DOHH2 (cell line): ENCODE results near the gene ADAM11.
"Not testable (repeated sequence)": the region's sequence is repeated elsewhere in the genome, so short reads cannot be mapped to it uniquely, and the experiment has no call there.

ENCODE experiments used
- H3F3A ChIP-seq: fragments of 200-600 bp; sonication (generic), shearing (Covaris generic); 2 replicates; pipeline ENCODE4 v1.6.0; 2016; ENCODE audit warnings: antibody characterized with exemption, mild to moderate bottlenecking; ENCODE audit not compliant: control insufficient read depth, insufficient read depth
- H3K27ac ChIP-seq: fragments of 200-600 bp; sonication (generic); 2 replicates; pipeline ENCODE4 v1.5.1; 2014; ENCODE audit warnings: low read depth, mild to moderate bottlenecking, low read length, moderate library complexity
- H3K27me3 ChIP-seq: fragments of 200-600 bp; sonication (generic); 2 replicates; pipeline ENCODE4 v1.6.1; 2014; ENCODE audit warnings: mild to moderate bottlenecking, low read length, mixed read lengths; ENCODE audit not compliant: control insufficient read depth
- H3K36me3 ChIP-seq: fragments of 200-600 bp; sonication (generic); 2 replicates; pipeline ENCODE4 v1.6.1; 2014; ENCODE audit warnings: mild to moderate bottlenecking, low read length, moderate library complexity, mixed read lengths; ENCODE audit not compliant: control insufficient read depth
- H3K4me1 ChIP-seq: fragments of 200-600 bp; sonication (generic); 2 replicates; pipeline ENCODE4 v1.6.1; 2014; ENCODE audit warnings: mild to moderate bottlenecking, low read length, mixed read lengths; ENCODE audit not compliant: control insufficient read depth
- H3K4me2 ChIP-seq: fragments of 200-600 bp; sonication (generic); 2 replicates; pipeline ENCODE4 v1.6.0; 2014; ENCODE audit warnings: mild to moderate bottlenecking, low read length, moderate library complexity
- H3K4me3 ChIP-seq: fragments of 200-600 bp; sonication (generic); 2 replicates; pipeline ENCODE4 v1.5.1; 2014; ENCODE audit warnings: mild to moderate bottlenecking, low read length, mixed read lengths
- H3K79me2 ChIP-seq: fragments of 200-600 bp; sonication (generic); 2 replicates; pipeline ENCODE4 v1.6.1; 2014; ENCODE audit warnings: mild to moderate bottlenecking, low read length, mixed read lengths; ENCODE audit not compliant: control insufficient read depth
- H3K9me2 ChIP-seq: fragments of 200-600 bp; sonication (generic); replicated peaks from 2 replicates; pipeline ENCODE4 v1.6.1; 2014; ENCODE audit warnings: mild to moderate bottlenecking, low read length, mixed read lengths; ENCODE audit not compliant: control insufficient read depth
- H3K9me3 ChIP-seq: fragments of 200-600 bp; sonication (generic); 2 replicates; pipeline ENCODE4 v1.6.1; 2014; ENCODE audit warnings: antibody characterized with exemption, low read length, mixed read lengths; ENCODE audit not compliant: control insufficient read depth, insufficient read depth
- H4K20me1 ChIP-seq: fragments of 200-600 bp; sonication (generic); 2 replicates; pipeline ENCODE4 v1.6.0; 2014; ENCODE audit warnings: low read depth, mild to moderate bottlenecking, antibody characterized with exemption, low read length, moderate library complexity; ENCODE audit not compliant: control insufficient read depth, insufficient read depth
- CTCF ChIP-seq: fragments of 200-600 bp; sonication (generic); IDR thresholded peaks from one replicate; pipeline ENCODE4 v1.5.1; 2014; ENCODE audit warnings: antibody characterized with exemption, mild to moderate bottlenecking, low read depth, low read length; ENCODE audit not compliant: poor library complexity, severe bottlenecking
- EZH2phosphoT487 ChIP-seq: fragments of 200-600 bp; sonication (generic); IDR thresholded peaks from 2 replicates; pipeline ENCODE4 v1.6.1; 2017; ENCODE audit warnings: borderline replicate concordance, mild to moderate bottlenecking, antibody characterized with exemption, low read length, moderate library complexity, mixed read lengths

ADAM11 gene

DNA sequence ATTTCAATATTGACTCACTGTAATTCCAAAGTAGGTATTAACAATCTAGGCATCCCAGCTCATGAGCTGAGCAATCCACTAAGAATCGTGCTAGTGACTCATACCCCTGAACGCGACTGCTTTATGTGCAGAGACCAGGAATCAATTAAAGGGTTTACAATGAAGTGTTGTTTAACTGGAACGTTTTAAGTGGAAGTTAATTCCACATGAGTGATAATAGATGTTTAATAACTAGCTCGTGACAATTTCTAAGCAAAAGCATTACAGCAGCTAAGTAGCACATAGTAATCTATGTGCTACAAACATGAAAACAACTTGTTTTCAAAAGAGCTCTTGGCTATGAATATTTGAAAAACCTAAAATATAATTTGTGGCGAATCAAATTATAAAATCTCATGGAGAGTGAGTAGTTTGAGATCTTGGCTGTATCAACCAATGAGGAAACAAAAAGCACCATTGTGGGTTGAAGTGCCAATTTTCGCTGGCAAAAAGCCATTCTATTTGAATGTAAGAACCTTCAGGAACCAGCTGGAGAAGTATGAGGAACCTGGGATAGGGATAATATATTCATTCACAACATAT, 61.9 kb downstream of the ADAM11 start:
- peaks cover 8% of the 10 kb centered on the region for H4K20me1 ChIP-seq
- no peaks in the 10 kb centered on the region for H3K9me2 ChIP-seq
- peaks cover 4% of the 10 kb centered on the region for H3K4me1 ChIP-seq
- H3K9me3 ChIP-seq = no peaks in the 10 kb centered on the region
- H3K4me2 ChIP-seq = no peak overlapping the region
- no peak overlapping the region for H3K27ac ChIP-seq
- peaks cover 25% of the 10 kb centered on the region for H3K36me3 ChIP-seq
- H3K27me3 ChIP-seq = no peaks in the 10 kb centered on the region
- peaks cover 96% of the 10 kb centered on the region for H3K79me2 ChIP-seq
- peaks cover 5% of the 10 kb centered on the region; the same call in 1 of the 2 replicates for H3F3A ChIP-seq
- H3K4me3 ChIP-seq = no peak overlapping the region
- TF ChIP-seq EZH2phosphoT487 (no peak), CTCF (no peak)

DNA sequence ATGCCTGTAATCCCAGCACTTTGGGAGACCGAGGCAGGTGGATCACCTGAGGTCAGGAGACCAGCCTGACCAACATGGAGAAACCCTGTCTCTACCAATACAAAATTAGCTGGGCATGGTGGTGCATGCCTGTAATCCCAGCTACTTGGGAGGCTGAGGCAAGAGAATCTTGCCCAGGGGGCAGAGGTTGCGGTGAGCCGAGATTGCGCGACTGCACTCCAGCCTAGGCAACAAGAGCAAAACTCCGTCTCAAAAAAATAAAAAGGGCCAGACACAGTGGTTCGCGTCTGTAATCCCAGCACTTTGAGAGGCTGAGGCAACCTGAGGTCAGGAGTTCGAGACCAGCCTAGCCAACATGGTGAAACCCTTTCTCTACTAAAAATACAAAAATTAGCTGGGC, 66.4 kb downstream of the ADAM11 start:
- not testable (repeated sequence) for H3F3A ChIP-seq, H3K4me3 ChIP-seq, H3K27me3 ChIP-seq, H3K9me3 ChIP-seq, H4K20me1 ChIP-seq, H3K9me2 ChIP-seq, H3K27ac ChIP-seq, H3K4me2 ChIP-seq
- peaks cover 31% of the 10 kb centered on the region for H3K4me1 ChIP-seq
- peaks cover 26% of the 10 kb centered on the region for H3K36me3 ChIP-seq
- H3K79me2 ChIP-seq = peaks cover 96% of the 10 kb centered on the region

DNA sequence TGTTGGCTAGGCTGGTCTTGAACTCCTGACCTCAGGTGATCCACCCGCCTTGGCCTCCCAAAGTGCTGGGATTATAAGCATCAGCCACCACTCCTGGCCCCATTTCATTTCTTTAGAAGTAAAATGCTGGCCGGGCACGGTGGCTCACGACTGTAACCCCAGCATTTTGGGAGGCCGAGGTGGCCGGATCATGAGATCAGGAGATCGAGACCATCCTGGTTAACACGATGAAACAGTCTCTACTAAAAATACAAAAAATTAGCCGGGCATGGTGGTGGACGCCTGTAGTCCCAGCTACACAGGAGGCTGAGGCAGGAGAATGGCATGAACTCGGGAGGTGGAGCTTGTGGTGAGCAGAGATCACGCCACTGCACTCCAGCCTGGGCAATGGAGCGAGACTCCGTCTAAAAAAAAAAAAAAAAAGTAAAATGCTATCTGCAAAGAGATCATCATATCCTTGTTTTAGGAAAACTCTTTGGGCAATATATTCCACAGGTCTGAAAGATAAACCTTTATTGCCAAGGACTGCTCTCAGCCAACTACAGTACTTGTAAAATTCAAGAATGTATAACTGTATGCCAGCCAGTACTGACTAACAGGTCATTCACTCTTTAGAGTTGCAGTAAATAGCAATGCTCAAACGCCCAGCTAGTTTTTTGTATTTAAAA, 67.5 kb downstream of the ADAM11 start:
- no peaks in the 10 kb centered on the region for H4K20me1 ChIP-seq
- H3K9me2 ChIP-seq = no peaks in the 10 kb centered on the region
- H3K4me2 ChIP-seq = peak overlapping the region; percentile 69
- peaks cover 8% of the 10 kb centered on the region for H3K27me3 ChIP-seq
- H3F3A ChIP-seq = peaks cover 7% of the 10 kb centered on the region
- H3K36me3 ChIP-seq = peaks cover 16% of the 10 kb centered on the region
- H3K27ac ChIP-seq = peak overlapping the region; percentile 67
- H3K4me3 ChIP-seq = peak overlapping the region; percentile 85
- H3K9me3 ChIP-seq = no peaks in the 10 kb centered on the region
- TF ChIP-seq EZH2phosphoT487 (no peak), CTCF (no peak)
- peaks cover 39% of the 10 kb centered on the region for H3K4me1 ChIP-seq
- peaks cover 85% of the 10 kb centered on the region for H3K79me2 ChIP-seq

DNA sequence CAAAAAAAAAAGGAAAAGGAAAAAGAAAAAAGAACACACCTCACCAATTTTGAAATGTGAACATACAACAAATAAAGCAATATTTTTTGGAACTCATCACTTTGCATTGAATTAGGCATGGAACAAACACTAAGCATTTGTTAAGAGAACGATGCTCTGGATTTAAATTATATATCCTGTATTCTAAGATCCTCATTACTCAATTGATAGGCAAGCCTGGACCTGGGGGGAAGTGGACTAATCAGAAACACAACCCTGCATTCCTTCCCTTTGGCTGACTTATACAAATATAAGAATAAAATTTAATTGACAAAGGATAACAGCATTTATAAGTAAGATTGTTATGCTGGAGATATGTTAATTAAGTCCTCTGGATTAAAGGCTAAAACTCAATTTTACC, 69.1 kb downstream of the ADAM11 start:
- H3K27ac ChIP-seq = peak overlapping the region; percentile 67
- no peaks in the 10 kb centered on the region for H3K9me2 ChIP-seq

More for the DNA sequence above, 69.1 kb downstream of the ADAM11 start:
- TF ChIP-seq CTCF = no peak
- no peak for TF ChIP-seq EZH2phosphoT487
- no peaks in the 10 kb centered on the region for H4K20me1 ChIP-seq
- peak overlapping the region; percentile 69 for H3K4me2 ChIP-seq
- H3F3A ChIP-seq = peaks cover 12% of the 10 kb centered on the region
- H3K27me3 ChIP-seq = peaks cover 9% of the 10 kb centered on the region
- H3K4me3 ChIP-seq = peak overlapping the region; percentile 85
- H3K4me1 ChIP-seq = peaks cover 39% of the 10 kb centered on the region
- H3K79me2 ChIP-seq = peaks cover 71% of the 10 kb centered on the region
- H3K9me3 ChIP-seq = no peaks in the 10 kb centered on the region
- peaks cover 15% of the 10 kb centered on the region for H3K36me3 ChIP-seq
